SHP77 (cell line): ENCODE measurements around the gene AP3B2.
"Not testable (repeated sequence)": the region's sequence is repeated elsewhere in the genome, so short reads cannot be mapped to it uniquely, and the experiment has no call there.

Source experiments
- DNase-seq, 2 experiments: peaks; one replicate each; lab custom pipeline; 2025; lab: John Stamatoyannopoulos, UW

AP3B2 gene

GRCh38 chr15:82709421-82710207 lies at the start of gene AP3B2:
Gene AP3B2, minus strand, starts transcription at chr15:82709875. Its CDS starts 169 bp downstream, at chr15:82709706.
- peak; percentile 67 to 81 for DNase-seq

GRCh38 chr15:82751308-82751707 lies 41.6 kb upstream of the AP3B2 start:
- DNase-seq, result no peak

- no peak for DNase-seq
Observed at GRCh38 chr15:82750831-82751180, 41.1 kb upstream of the AP3B2 start.

- peak; percentile 96 to 97 for DNase-seq
Observed at GRCh38 chr15:82749951-82750830, 40.5 kb upstream of the AP3B2 start.

- DNase-seq, result no peak
Observed at GRCh38 chr15:82748315-82748714, 38.6 kb upstream of the AP3B2 start.

GRCh38 chr15:82743810-82744209 lies 34.1 kb upstream of the AP3B2 start:
- DNase-seq, result no peak

GRCh38 chr15:82742134-82742533 lies 32.5 kb upstream of the AP3B2 start:
- no peak for DNase-seq

GRCh38 chr15:82739086-82739485 lies 29.4 kb upstream of the AP3B2 start:
- no peak for DNase-seq

- DNase-seq, result no peak
Observed at GRCh38 chr15:82737975-82738374, 28.3 kb upstream of the AP3B2 start.

GRCh38 chr15:82731527-82731926 lies 21.9 kb upstream of the AP3B2 start:
- DNase-seq, result no peak

GRCh38 chr15:82730022-82730530 lies 20.4 kb upstream of the AP3B2 start:
- no peak for DNase-seq

- no peak for DNase-seq
Observed at GRCh38 chr15:82726816-82727215, 17.1 kb upstream of the AP3B2 start.

GRCh38 chr15:82715003-82715402 lies 5.3 kb upstream of the AP3B2 start:
- DNase-seq, result no peak

GRCh38 chr15:82714016-82714415 lies 4.3 kb upstream of the AP3B2 start:
- no peak for DNase-seq

- no peak for DNase-seq
Observed at GRCh38 chr15:82712036-82712435, 2.4 kb upstream of the AP3B2 start.

GRCh38 chr15:82710926-82711490 lies 1.3 kb upstream of the AP3B2 start:
- no peak for DNase-seq

- no peak for DNase-seq
Observed at GRCh38 chr15:82710208-82710555, 507 bp upstream of the AP3B2 start.

- DNase-seq, result peak in 1 of 2 experiments; percentile 14
Observed at GRCh38 chr15:82709081-82709420, 624 bp downstream of the AP3B2 start.

- not testable (repeated sequence) for DNase-seq
Observed at GRCh38 chr15:82705856-82706255, 3.8 kb downstream of the AP3B2 start.

- DNase-seq, result no peak
Observed at GRCh38 chr15:82699726-82700125, 9.9 kb downstream of the AP3B2 start.

GRCh38 chr15:82698711-82699345 lies 10.8 kb downstream of the AP3B2 start:
- DNase-seq, result no peak

- no peak for DNase-seq
Observed at GRCh38 chr15:82697735-82698407, 11.8 kb downstream of the AP3B2 start.
